ENCODE results near the gene PPT1.

DNA sequence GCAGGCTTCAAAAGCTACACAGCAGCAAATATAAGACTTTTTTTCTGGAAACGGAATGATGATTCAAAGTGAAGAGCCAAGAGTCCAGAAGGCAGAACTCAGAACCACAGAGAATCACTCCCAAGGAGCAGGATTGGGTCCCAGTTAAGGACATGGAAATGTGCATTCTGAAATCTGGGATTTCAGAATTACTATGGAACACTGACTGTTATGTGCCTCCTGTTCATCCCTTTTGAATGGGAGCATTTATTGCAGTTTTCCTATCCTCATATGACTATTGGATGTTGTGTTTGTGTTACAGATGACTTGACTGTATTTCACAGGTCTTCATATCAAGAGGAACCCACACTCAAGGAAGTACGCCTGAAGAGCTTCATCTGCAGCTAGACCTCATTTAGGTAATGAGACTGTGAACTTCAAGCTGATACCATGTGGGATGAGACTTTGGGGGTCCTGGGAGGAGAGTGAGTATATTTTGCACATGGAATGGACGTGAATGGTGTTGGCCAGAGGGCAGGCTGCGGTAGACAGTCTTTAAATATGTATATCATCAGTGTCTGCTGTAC, 73.6 kb downstream of the PPT1 start:
- TF ChIP-seq, protein P1, sequence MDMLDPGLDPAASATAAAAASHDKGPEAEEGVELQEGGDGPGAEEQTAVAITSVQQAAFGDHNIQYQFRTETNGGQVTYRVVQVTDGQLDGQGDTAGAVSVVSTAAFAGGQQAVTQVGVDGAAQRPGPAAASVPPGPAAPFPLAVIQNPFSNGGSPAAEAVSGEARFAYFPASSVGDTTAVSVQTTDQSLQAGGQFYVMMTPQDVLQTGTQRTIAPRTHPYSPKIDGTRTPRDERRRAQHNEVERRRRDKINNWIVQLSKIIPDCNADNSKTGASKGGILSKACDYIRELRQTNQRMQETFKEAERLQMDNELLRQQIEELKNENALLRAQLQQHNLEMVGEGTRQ (IDR thresholded peaks at IDR 0.05; ENCODE audit: borderline replicate concordance, low read depth, low read length), result no peak
- TF ChIP-seq JUND (IDR thresholded peaks at IDR 0.05) (no peak), TCF12 (IDR thresholded peaks at IDR 0.05) (no peak), TEAD4 (IDR thresholded peaks at IDR 0.05; ENCODE audit: borderline replicate concordance, insufficient read depth) (no peak), RAD21 (IDR thresholded peaks at IDR 0.05; ENCODE audit: low read length) (no peak), EP300 (IDR thresholded peaks at IDR 0.05; ENCODE audit: borderline replicate concordance in 1 of 2, low read depth in 1 of 2, low read length in 1 of 2) (no peak), TAF1 (IDR thresholded peaks at IDR 0.05; ENCODE audit: borderline replicate concordance, low read depth, low read length) (no peak), POLR2AphosphoS5 (IDR thresholded peaks at IDR 0.05; ENCODE audit: low read depth, low read length) (no peak)
- TF ChIP-seq, protein P2, sequence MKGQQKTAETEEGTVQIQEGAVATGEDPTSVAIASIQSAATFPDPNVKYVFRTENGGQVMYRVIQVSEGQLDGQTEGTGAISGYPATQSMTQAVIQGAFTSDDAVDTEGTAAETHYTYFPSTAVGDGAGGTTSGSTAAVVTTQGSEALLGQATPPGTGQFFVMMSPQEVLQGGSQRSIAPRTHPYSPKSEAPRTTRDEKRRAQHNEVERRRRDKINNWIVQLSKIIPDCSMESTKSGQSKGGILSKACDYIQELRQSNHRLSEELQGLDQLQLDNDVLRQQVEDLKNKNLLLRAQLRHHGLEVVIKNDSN (IDR thresholded peaks at IDR 0.05; ENCODE audit: borderline replicate concordance, low read depth), result no peak
- TF ChIP-seq, protein P3, sequence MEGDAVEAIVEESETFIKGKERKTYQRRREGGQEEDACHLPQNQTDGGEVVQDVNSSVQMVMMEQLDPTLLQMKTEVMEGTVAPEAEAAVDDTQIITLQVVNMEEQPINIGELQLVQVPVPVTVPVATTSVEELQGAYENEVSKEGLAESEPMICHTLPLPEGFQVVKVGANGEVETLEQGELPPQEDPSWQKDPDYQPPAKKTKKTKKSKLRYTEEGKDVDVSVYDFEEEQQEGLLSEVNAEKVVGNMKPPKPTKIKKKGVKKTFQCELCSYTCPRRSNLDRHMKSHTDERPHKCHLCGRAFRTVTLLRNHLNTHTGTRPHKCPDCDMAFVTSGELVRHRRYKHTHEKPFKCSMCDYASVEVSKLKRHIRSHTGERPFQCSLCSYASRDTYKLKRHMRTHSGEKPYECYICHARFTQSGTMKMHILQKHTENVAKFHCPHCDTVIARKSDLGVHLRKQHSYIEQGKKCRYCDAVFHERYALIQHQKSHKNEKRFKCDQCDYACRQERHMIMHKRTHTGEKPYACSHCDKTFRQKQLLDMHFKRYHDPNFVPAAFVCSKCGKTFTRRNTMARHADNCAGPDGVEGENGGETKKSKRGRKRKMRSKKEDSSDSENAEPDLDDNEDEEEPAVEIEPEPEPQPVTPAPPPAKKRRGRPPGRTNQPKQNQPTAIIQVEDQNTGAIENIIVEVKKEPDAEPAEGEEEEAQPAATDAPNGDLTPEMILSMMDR (IDR thresholded peaks at IDR 0.05), result no peak

Data from SK-N-SH (cell line).